HG03095 (cell line): ENCODE measurements around the gene PIGT.
A peak's percentile ranks its signal among the peaks of the same experiment; 100 is the strongest.

ENCODE experiments used
- ATAC-seq: cut with Tn5 transposase; IDR thresholded peaks from one replicate; pipeline ENCODE4 v1.9.1; 2021; ENCODE audit warnings: moderate library complexity; ENCODE audit not compliant: unreplicated experiment

The PIGT gene

GRCh38 chr20:45400346-45401031, 15.5 kb upstream of the PIGT start:
- no peak for ATAC-seq

- no peak for ATAC-seq
These were observed 13.0 kb upstream of the PIGT start for GRCh38 chr20:45402946-45403345.

GRCh38 chr20:45404438-45404837, 11.5 kb upstream of the PIGT start:
- ATAC-seq = no peak

- no peak for ATAC-seq
These were observed 10.2 kb upstream of the PIGT start for GRCh38 chr20:45405571-45406259.

GRCh38 chr20:45406260-45407066, 9.5 kb upstream of the PIGT start:
- ATAC-seq = no peak

- no peak for ATAC-seq
These were observed 8.7 kb upstream of the PIGT start for GRCh38 chr20:45407067-45407745.

GRCh38 chr20:45407783-45408645, 7.9 kb upstream of the PIGT start, which contains the start of gene DBNDD2:
DBNDD2 (plus strand) TSS chr20:45408289; CDS start chr20:45408468, 179 bp downstream.
- ATAC-seq = no peak

- ATAC-seq = no peak
These were observed 7.2 kb upstream of the PIGT start for GRCh38 chr20:45408646-45409213.

- ATAC-seq = no peak
These were observed 6.2 kb upstream of the PIGT start for GRCh38 chr20:45409521-45410272.

GRCh38 chr20:45410887-45411286, 5.1 kb upstream of the PIGT start:
- ATAC-seq = no peak

- ATAC-seq = no peak
These were observed 3.3 kb upstream of the PIGT start for GRCh38 chr20:45412653-45413052.

- ATAC-seq = no peak
These were observed 2.5 kb upstream of the PIGT start for GRCh38 chr20:45413479-45413878.

GRCh38 chr20:45416917-45417316, 976 bp downstream of the PIGT start:
- ATAC-seq = no peak

GRCh38 chr20:45419188-45420091, 3.5 kb downstream of the PIGT start:
- peak; percentile 54 for ATAC-seq

- ATAC-seq = no peak
These were observed 4.2 kb downstream of the PIGT start for GRCh38 chr20:45420125-45420524.

- ATAC-seq = no peak
These were observed 7.8 kb downstream of the PIGT start for GRCh38 chr20:45423700-45424099.

GRCh38 chr20:45425561-45425960, 9.6 kb downstream of the PIGT start:
- ATAC-seq = no peak
